HepG2 (cell line): ENCODE results near the gene ZBTB20. TPM values are rescaled to one million over a fixed set of nuclear protein-coding genes. Genes with fewer than 3 reads are reported as not detected.

ENCODE experiments used
- ATAC-seq: fragments of 200-7000 bp; cut with Tn5 transposase; 3 replicates; pipeline ENCODE4 v1.9.1; 2020; ENCODE audit warnings: mild to moderate bottlenecking, moderate library complexity
- BruUV-seq: library from RNA; stranded (reverse); fragments of 400-500 nt; replicated peaks from 2 replicates; lab custom pipeline; 2021; lab: Mats Ljungman, UMichigan
- CTCF ChIA-PET: fragments of 300-600 bp; formaldehyde crosslinking; extraction: SDS; loops from one replicate; lab custom pipeline; 2021; ENCODE audit warnings: low total read pairs, inconsistent platforms, low intra/inter-chr PET ratio; lab: Yijun Ruan, JAX
- POLR2A ChIA-PET: fragments of 350-600 bp; sonication (Branson Sonifier 250); formaldehyde crosslinking; loops from one replicate; lab custom pipeline; 2020; ENCODE audit warnings: antibody characterized with exemption, inconsistent platforms; lab: Yijun Ruan, JAX
- DNase-seq: peaks from one replicate; pipeline ENCODE4 v3.0.0-alpha.2; 2015; ENCODE audit warnings: low spot score
- FAIRE-seq: peaks from 3 replicates; lab custom pipeline; 2011; peaks lifted over from hg19 to GRCh38; lab: Jason Lieb, UNC
- H2AFZ ChIP-seq: one replicate; pipeline ENCODE4 v1.6.1; 2011; ENCODE audit warnings: low read length, inconsistent platforms
- H3K27ac ChIP-seq: fragments of 300-600 bp; 3 replicates; pipeline ENCODE4 v1.8.0; 2011; ENCODE audit warnings: mixed run types, mild to moderate bottlenecking, mixed read lengths, low read length, inconsistent platforms; ENCODE audit not compliant: insufficient read depth; ENCODE audit errors: extremely low read length
- H3K27me3 ChIP-seq, 2 experiments: fragments of 200-600 bp in 1 of 2; 2 replicates in 1 of 2; 3 replicates in 1 of 2; pipeline versions ENCODE4 v1.6.0 to v1.8.0; 2011; ENCODE audit warnings: low read length in 2 of 2, mild to moderate bottlenecking in 2 of 2, moderate library complexity in 2 of 2, inconsistent platforms in 1 of 2; ENCODE audit not compliant: insufficient read depth in 2 of 2, control insufficient read depth in 1 of 2
- H3K36me3 ChIP-seq, 2 experiments: fragments of 200-600 bp in 1 of 2; replicated peaks in 1 of 2; 2 replicates in 1 of 2; 3 replicates in 1 of 2; pipeline versions ENCODE4 v1.5.1 to v1.8.0; 2011; ENCODE audit warnings: low read length in 2 of 2, inconsistent platforms in 1 of 2; ENCODE audit not compliant: insufficient read depth in 2 of 2, control insufficient read depth in 1 of 2
- H3K4me1 ChIP-seq: 2 replicates; pipeline ENCODE4 v1.5.1; 2012; ENCODE audit warnings: low read length, inconsistent platforms; ENCODE audit not compliant: insufficient read depth
- H3K4me2 ChIP-seq: 2 replicates; pipeline ENCODE4 v1.6.0; 2011; ENCODE audit warnings: low read depth, low read length, inconsistent platforms
- H3K4me3 ChIP-seq, 3 experiments: fragments of 200-600 bp in 1 of 3; sonication (generic), shearing (Covaris generic) in 1 of 3; replicated peaks in 1 of 3; 2 replicates each; pipeline ENCODE4 v1.5.1; 2011 to 2016; ENCODE audit warnings: low read length in 3 of 3, inconsistent platforms in 2 of 3, low read depth in 2 of 3, mild to moderate bottlenecking in 2 of 3, control low read depth in 1 of 3, mixed read lengths in 1 of 3; ENCODE audit not compliant: insufficient read depth in 1 of 3
- H3K79me2 ChIP-seq: one replicate; pipeline ENCODE4 v1.6.1; 2011; ENCODE audit warnings: low read length, inconsistent platforms; ENCODE audit not compliant: insufficient read depth
- H3K9ac ChIP-seq: 2 replicates; pipeline ENCODE4 v1.6.0; 2011; ENCODE audit warnings: mild to moderate bottlenecking, low read depth, low read length, inconsistent platforms; ENCODE audit not compliant: insufficient read depth
- H3K9me3 ChIP-seq: 2 replicates; pipeline ENCODE4 v1.5.1; 2012; ENCODE audit warnings: mild to moderate bottlenecking, low read length
- H4K20me1 ChIP-seq: 2 replicates; pipeline ENCODE4 v1.6.0; 2011; ENCODE audit warnings: inconsistent platforms, mild to moderate bottlenecking, low read length, moderate library complexity; ENCODE audit not compliant: insufficient read depth
- EED ChIP-seq: sonication (generic); formaldehyde crosslinking; IDR thresholded peaks from 2 replicates; pipeline ENCODE4 v1.5.0; 2020; ENCODE audit warnings: mild to moderate bottlenecking, missing genetic modification reagents
- FOSL1 ChIP-seq: sonication (generic); formaldehyde crosslinking; IDR thresholded peaks from 2 replicates; pipeline ENCODE4 v1.9.0; 2021; ENCODE audit warnings: missing genetic modification reagents, borderline replicate concordance
- KDM6A ChIP-seq: IDR thresholded peaks from 2 replicates; pipeline ENCODE4 v1.6.1; 2016; ENCODE audit warnings: low read depth
- MAFG ChIP-seq: sonication (generic); formaldehyde crosslinking; IDR thresholded peaks from 2 replicates; pipeline ENCODE4 v1.5.1; 2020; ENCODE audit warnings: mild to moderate bottlenecking, missing genetic modification reagents
- PHF8 ChIP-seq: sonication (generic); formaldehyde crosslinking; IDR thresholded peaks from 2 replicates; pipeline ENCODE4 v1.5.0; 2020; ENCODE audit warnings: missing genetic modification reagents
- RCOR2 ChIP-seq: IDR thresholded peaks from 2 replicates; pipeline ENCODE4 v1.6.1; 2016; ENCODE audit warnings: missing biosample characterization, missing genetic modification reagents
- SP2 ChIP-seq: sonication (generic); formaldehyde crosslinking; IDR thresholded peaks from 2 replicates; pipeline ENCODE4 v1.5.1; 2020; ENCODE audit warnings: mild to moderate bottlenecking, missing genetic modification reagents
- STAT5B ChIP-seq: sonication (generic); formaldehyde crosslinking; IDR thresholded peaks from 2 replicates; pipeline ENCODE4 v1.4.0; 2020; ENCODE audit warnings: missing genetic modification reagents
- ZC3H4 ChIP-seq: sonication (generic); formaldehyde crosslinking; IDR thresholded peaks from 2 replicates; pipeline ENCODE4 v1.4.0; 2020; ENCODE audit warnings: missing genetic modification reagents, borderline replicate concordance
- ZNF264 ChIP-seq: sonication (generic); formaldehyde crosslinking; IDR thresholded peaks from 2 replicates; pipeline ENCODE4 v1.4.0; 2020; ENCODE audit warnings: missing genetic modification reagents
- ZNF331 ChIP-seq: sonication (generic); formaldehyde crosslinking; IDR thresholded peaks from 2 replicates; pipeline ENCODE4 v1.4.0; 2020; ENCODE audit warnings: missing genetic modification reagents
- ZNF615 ChIP-seq: sonication (generic); formaldehyde crosslinking; IDR thresholded peaks from 2 replicates; pipeline ENCODE4 v1.5.0; 2020; ENCODE audit warnings: mild to moderate bottlenecking, missing genetic modification reagents, borderline replicate concordance
- WGBS: methylation state at CpG from one replicate; pipeline ENCODE4 v1.1.6; 2017; ENCODE audit warnings: low lambda C conversion rate; 5-methylcytosine and 5-hydroxymethylcytosine counted together
- in situ Hi-C: cut with HindIII; loops from 2 replicates; pipeline ENCODE4 v1.10.0; 2017; ENCODE audit warnings: low pct_unique_long_range_greater_than_20kb; ENCODE audit not compliant: extremely low pct_ligation_motif_present
- intact Hi-C: fragments of 100-400 bp; cut with micrococcal nuclease; formaldehyde crosslinking; loops from one replicate; pipeline ENCODE4 v1.10.0; 2022; ENCODE audit not compliant: unreplicated experiment
- polyA plus RNA-seq, 8 experiments: library from polyadenylated mRNA; depleted of rRNA in 3 of 8; stranded (reverse) in 7 of 8; unstranded in 1 of 8; fragments of >200 nt; fragmentation: Illumina TruSeq in 4 of 8; extraction: Trizol in 4 of 8; gene quantifications; 2 replicates each; pipeline versions ENCODE4 v1.2.1 to v1.2.3, GENCODE V29; 2011 to 2016; ENCODE audit warnings: low read depth in 4 of 8, missing spikeins in 1 of 8, mixed read lengths in 1 of 8; ENCODE audit not compliant: insufficient read depth in 1 of 8
- total RNA-seq, 5 experiments: library from RNA; depleted of rRNA; stranded (reverse); fragments of >200 nt; fragmentation: Illumina TruSeq; extraction: Trizol; gene quantifications; 2 replicates each; pipeline ENCODE4 v1.2.3, GENCODE V29; 2016; ENCODE audit warnings: low read depth in 1 of 5
- TF ChIP-seq, protein P1 (sequence below): sonication (generic); formaldehyde crosslinking; IDR thresholded peaks from 2 replicates; pipeline ENCODE4 v1.8.0; 2022; ENCODE audit warnings: missing genetic modification reagents, mild to moderate bottlenecking, borderline replicate concordance
- TF ChIP-seq, protein P2 (sequence below): sonication (generic); formaldehyde crosslinking; IDR thresholded peaks from 2 replicates; pipeline ENCODE4 v1.5.1; 2020; ENCODE audit warnings: missing genetic modification reagents, mild to moderate bottlenecking, borderline replicate concordance

ZBTB20 gene
- total and polyA plus RNA-seq, 2 of the 13 experiments (the other 11 are each of a cell fraction or from before 2014, with no cell fraction given): 1.9 to 8.8 TPM

DNA sequence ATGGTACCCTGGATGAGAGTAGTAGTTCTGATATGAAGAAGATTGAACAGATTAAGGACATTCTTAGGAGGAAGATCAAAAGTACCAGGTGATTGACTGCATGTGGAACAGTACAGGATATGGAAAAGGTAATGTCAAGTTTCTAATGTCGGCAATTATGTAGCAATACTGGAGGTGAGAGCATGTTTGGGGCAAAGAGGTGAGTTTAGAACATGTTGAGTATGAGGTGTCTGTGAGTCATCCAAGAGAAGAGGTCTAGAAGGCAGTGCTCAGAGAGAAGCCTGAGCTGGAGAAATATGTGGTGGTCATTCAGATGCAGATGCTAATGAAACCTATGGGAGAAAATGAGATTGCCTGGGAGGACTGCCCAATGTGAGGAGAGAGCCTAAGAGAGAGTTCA lies 305.6 kb downstream of the ZBTB20 start:
- Histone ChIP-seq H3K27ac (no peak overlapping the region), H3K27me3 (no peaks in the 10 kb centered on the region), H3K79me2 (no peaks in the 10 kb centered on the region), H3K36me3 (no peaks in the 10 kb centered on the region)
- in situ Hi-C loops: no loop called here
- BruUV-seq: no TSS peak
- no peak for ATAC-seq
- POLR2A ChIA-PET: no interaction called here
- TF ChIP-seq ZNF615 (CRISPR knock-in tag) (no peak), EED (no peak), SP2 (no peak), RCOR2 (CRISPR knock-in tag) (no peak), ZC3H4 (no peak), STAT5B (CRISPR knock-in tag) (no peak), ZNF264 (no peak), MAFG (CRISPR knock-in tag) (no peak), ZNF331 (CRISPR knock-in tag) (no peak), PHF8 (no peak), KDM6A (CRISPR knock-in tag) (no peak), FOSL1 (CRISPR knock-in tag) (no peak)
- TF ChIP-seq, protein P1, sequence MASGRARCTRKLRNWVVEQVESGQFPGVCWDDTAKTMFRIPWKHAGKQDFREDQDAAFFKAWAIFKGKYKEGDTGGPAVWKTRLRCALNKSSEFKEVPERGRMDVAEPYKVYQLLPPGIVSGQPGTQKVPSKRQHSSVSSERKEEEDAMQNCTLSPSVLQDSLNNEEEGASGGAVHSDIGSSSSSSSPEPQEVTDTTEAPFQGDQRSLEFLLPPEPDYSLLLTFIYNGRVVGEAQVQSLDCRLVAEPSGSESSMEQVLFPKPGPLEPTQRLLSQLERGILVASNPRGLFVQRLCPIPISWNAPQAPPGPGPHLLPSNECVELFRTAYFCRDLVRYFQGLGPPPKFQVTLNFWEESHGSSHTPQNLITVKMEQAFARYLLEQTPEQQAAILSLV (CRISPR knock-in tag): no peak
- TF ChIP-seq, protein P2, sequence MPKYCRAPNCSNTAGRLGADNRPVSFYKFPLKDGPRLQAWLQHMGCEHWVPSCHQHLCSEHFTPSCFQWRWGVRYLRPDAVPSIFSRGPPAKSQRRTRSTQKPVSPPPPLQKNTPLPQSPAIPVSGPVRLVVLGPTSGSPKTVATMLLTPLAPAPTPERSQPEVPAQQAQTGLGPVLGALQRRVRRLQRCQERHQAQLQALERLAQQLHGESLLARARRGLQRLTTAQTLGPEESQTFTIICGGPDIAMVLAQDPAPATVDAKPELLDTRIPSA (CRISPR knock-in tag): no peak
- TF ChIP-seq, all 625 proteins: peak for 0
- 81% methylated on average over 1 of the region's 1 CpG for WGBS
- Histone ChIP-seq H3K4me3 (no peak overlapping the region), H3K9ac (no peak overlapping the region), H3K4me2 (no peak overlapping the region), H3K4me1 (peaks cover under 1% of the 10 kb centered on the region; the same call in 1 of the 2 replicates), H2AFZ (no peak overlapping the region), H4K20me1 (no peaks in the 10 kb centered on the region), H3K9me3 (no peaks in the 10 kb centered on the region)
- FAIRE-seq: no peak
- no peak for DNase-seq
- CTCF ChIA-PET: no interaction called here
- intact Hi-C loops: no loop called here
